ENCODE results near the gene SCN8A. TPM values are rescaled to one million over a fixed set of nuclear protein-coding genes. Genes with fewer than 3 reads are reported as not detected.

The SCN8A gene
- total and polyA plus RNA-seq, 2 experiments from 2014 or later, result 4.6 to 23.9 TPM

DNA sequence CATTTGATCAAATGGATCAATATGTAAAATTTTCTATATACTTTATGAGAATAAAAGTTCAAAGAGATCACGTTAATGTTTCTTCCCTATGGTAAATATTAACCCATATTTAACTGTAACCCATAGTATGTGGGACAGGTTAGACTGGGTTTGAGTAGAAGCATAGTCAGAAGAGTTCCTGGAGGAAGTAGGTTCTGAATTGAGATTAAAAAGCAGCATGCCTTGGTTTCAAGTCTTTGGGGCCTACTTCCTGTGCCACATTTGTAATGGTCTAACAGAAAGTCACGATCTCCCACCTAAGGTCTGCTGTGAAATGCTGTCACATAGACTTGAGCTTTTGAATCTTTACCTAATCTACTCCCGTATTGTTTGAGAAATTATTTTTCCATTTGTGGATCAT is 193.7 kb downstream of the SCN8A start:
- Mint-ChIP-seq H3K4me1 (no peaks in the 10 kb centered on the region), H3K4me3 (no peak overlapping the region), H3K36me3 (ENCODE audit: low read depth) (no peaks in the 10 kb centered on the region), H3K27me3 (ENCODE audit: insufficient read depth, low read depth, poor library complexity) (peaks cover 2% of the 10 kb centered on the region), H3K9me3 (no peaks in the 10 kb centered on the region; the same call in 2 of the 3 replicates), H3K27ac (no peak overlapping the region)
- Histone ChIP-seq H3K4me1 (ENCODE audit: insufficient read depth) (no peaks in the 10 kb centered on the region), H3F3A (replicated peaks; ENCODE audit: low read depth) (no peaks in the 10 kb centered on the region; the same call in 1 of the 2 replicates), H3K36me3 (ENCODE audit: insufficient read depth) (no peaks in the 10 kb centered on the region), H3K27me3 (ENCODE audit: insufficient read depth) (no peaks in the 10 kb centered on the region), H2AFZ (no peak overlapping the region), H4K20me1 (replicated peaks; ENCODE audit: insufficient read depth) (no peaks in the 10 kb centered on the region; the same call in none of the 2 replicates), H3K4me3 (no peak overlapping the region), H3K79me2 (replicated peaks; ENCODE audit: insufficient read depth) (no peaks in the 10 kb centered on the region), H3K4me2 (no peak overlapping the region), H3K9me2 (ENCODE audit: insufficient read depth) (no peaks in the 10 kb centered on the region), H3K27ac (ENCODE audit: low read depth) (no peak overlapping the region)
- ATAC-seq, result no peak
- DNase-seq (ENCODE audit: low spot score), result no peak
- TF ChIP-seq POLR2AphosphoS5 (IDR thresholded peaks at IDR 0.05; ENCODE audit: low read depth) (no peak), EZH2 (IDR thresholded peaks at IDR 0.05; ENCODE audit: low read depth, unreplicated experiment) (no peak), CREB1 (CRISPR knock-in tag; IDR thresholded peaks at IDR 0.05; ENCODE audit: low read depth) (no peak), JUNB (IDR thresholded peaks at IDR 0.05; ENCODE audit: unreplicated experiment) (no peak), ZNF331 (CRISPR knock-in tag; IDR thresholded peaks at IDR 0.05; ENCODE audit: low read depth) (no peak), ZNF114 (CRISPR knock-in tag; IDR thresholded peaks at IDR 0.05) (no peak), NANOG (IDR thresholded peaks at IDR 0.05; ENCODE audit: borderline replicate concordance) (no peak)
- TF ChIP-seq, protein P1, sequence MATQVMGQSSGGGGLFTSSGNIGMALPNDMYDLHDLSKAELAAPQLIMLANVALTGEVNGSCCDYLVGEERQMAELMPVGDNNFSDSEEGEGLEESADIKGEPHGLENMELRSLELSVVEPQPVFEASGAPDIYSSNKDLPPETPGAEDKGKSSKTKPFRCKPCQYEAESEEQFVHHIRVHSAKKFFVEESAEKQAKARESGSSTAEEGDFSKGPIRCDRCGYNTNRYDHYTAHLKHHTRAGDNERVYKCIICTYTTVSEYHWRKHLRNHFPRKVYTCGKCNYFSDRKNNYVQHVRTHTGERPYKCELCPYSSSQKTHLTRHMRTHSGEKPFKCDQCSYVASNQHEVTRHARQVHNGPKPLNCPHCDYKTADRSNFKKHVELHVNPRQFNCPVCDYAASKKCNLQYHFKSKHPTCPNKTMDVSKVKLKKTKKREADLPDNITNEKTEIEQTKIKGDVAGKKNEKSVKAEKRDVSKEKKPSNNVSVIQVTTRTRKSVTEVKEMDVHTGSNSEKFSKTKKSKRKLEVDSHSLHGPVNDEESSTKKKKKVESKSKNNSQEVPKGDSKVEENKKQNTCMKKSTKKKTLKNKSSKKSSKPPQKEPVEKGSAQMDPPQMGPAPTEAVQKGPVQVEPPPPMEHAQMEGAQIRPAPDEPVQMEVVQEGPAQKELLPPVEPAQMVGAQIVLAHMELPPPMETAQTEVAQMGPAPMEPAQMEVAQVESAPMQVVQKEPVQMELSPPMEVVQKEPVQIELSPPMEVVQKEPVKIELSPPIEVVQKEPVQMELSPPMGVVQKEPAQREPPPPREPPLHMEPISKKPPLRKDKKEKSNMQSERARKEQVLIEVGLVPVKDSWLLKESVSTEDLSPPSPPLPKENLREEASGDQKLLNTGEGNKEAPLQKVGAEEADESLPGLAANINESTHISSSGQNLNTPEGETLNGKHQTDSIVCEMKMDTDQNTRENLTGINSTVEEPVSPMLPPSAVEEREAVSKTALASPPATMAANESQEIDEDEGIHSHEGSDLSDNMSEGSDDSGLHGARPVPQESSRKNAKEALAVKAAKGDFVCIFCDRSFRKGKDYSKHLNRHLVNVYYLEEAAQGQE (IDR thresholded peaks at IDR 0.05; ENCODE audit: unreplicated experiment), result no peak
- TF ChIP-seq, protein P2, sequence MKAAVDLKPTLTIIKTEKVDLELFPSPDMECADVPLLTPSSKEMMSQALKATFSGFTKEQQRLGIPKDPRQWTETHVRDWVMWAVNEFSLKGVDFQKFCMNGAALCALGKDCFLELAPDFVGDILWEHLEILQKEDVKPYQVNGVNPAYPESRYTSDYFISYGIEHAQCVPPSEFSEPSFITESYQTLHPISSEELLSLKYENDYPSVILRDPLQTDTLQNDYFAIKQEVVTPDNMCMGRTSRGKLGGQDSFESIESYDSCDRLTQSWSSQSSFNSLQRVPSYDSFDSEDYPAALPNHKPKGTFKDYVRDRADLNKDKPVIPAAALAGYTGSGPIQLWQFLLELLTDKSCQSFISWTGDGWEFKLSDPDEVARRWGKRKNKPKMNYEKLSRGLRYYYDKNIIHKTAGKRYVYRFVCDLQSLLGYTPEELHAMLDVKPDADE (IDR thresholded peaks at IDR 0.05), result no peak
- TF ChIP-seq, protein P3, sequence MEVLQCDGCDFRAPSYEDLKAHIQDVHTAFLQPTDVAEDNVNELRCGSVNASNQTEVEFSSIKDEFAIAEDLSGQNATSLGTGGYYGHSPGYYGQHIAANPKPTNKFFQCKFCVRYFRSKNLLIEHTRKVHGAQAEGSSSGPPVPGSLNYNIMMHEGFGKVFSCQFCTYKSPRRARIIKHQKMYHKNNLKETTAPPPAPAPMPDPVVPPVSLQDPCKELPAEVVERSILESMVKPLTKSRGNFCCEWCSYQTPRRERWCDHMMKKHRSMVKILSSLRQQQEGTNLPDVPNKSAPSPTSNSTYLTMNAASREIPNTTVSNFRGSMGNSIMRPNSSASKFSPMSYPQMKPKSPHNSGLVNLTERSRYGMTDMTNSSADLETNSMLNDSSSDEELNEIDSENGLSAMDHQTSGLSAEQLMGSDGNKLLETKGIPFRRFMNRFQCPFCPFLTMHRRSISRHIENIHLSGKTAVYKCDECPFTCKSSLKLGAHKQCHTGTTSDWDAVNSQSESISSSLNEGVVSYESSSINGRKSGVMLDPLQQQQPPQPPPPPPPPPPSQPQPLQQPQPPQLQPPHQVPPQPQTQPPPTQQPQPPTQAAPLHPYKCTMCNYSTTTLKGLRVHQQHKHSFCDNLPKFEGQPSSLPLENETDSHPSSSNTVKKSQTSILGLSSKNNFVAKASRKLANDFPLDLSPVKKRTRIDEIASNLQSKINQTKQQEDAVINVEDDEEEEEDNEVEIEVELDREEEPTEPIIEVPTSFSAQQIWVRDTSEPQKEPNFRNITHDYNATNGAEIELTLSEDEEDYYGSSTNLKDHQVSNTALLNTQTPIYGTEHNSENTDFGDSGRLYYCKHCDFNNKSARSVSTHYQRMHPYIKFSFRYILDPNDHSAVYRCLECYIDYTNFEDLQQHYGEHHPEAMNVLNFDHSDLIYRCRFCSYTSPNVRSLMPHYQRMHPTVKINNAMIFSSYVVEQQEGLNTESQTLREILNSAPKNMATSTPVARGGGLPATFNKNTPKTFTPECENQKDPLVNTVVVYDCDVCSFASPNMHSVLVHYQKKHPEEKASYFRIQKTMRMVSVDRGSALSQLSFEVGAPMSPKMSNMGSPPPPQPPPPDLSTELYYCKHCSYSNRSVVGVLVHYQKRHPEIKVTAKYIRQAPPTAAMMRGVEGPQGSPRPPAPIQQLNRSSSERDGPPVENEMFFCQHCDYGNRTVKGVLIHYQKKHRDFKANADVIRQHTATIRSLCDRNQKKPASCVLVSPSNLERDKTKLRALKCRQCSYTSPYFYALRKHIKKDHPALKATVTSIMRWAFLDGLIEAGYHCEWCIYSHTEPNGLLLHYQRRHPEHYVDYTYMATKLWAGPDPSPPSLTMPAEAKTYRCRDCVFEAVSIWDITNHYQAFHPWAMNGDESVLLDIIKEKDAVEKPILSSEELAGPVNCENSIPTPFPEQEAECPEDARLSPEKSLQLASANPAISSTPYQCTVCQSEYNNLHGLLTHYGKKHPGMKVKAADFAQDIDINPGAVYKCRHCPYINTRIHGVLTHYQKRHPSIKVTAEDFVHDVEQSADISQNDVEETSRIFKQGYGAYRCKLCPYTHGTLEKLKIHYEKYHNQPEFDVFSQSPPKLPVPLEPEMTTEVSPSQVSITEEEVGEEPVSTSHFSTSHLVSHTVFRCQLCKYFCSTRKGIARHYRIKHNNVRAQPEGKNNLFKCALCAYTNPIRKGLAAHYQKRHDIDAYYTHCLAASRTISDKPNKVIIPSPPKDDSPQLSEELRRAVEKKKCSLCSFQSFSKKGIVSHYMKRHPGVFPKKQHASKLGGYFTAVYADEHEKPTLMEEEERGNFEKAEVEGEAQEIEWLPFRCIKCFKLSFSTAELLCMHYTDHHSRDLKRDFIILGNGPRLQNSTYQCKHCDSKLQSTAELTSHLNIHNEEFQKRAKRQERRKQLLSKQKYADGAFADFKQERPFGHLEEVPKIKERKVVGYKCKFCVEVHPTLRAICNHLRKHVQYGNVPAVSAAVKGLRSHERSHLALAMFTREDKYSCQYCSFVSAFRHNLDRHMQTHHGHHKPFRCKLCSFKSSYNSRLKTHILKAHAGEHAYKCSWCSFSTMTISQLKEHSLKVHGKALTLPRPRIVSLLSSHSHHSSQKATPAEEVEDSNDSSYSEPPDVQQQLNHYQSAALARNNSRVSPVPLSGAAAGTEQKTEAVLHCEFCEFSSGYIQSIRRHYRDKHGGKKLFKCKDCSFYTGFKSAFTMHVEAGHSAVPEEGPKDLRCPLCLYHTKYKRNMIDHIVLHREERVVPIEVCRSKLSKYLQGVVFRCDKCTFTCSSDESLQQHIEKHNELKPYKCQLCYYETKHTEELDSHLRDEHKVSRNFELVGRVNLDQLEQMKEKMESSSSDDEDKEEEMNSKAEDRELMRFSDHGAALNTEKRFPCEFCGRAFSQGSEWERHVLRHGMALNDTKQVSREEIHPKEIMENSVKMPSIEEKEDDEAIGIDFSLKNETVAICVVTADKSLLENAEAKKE (CRISPR knock-in tag; IDR thresholded peaks at IDR 0.05), result no peak
- TF ChIP-seq, protein P4, sequence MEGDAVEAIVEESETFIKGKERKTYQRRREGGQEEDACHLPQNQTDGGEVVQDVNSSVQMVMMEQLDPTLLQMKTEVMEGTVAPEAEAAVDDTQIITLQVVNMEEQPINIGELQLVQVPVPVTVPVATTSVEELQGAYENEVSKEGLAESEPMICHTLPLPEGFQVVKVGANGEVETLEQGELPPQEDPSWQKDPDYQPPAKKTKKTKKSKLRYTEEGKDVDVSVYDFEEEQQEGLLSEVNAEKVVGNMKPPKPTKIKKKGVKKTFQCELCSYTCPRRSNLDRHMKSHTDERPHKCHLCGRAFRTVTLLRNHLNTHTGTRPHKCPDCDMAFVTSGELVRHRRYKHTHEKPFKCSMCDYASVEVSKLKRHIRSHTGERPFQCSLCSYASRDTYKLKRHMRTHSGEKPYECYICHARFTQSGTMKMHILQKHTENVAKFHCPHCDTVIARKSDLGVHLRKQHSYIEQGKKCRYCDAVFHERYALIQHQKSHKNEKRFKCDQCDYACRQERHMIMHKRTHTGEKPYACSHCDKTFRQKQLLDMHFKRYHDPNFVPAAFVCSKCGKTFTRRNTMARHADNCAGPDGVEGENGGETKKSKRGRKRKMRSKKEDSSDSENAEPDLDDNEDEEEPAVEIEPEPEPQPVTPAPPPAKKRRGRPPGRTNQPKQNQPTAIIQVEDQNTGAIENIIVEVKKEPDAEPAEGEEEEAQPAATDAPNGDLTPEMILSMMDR (conservative IDR thresholded peaks at IDR 0.05; ENCODE audit: low read depth in 2 of 2), result no peak

Data from GM23338 (cell line).